H1 (cell line): Measurements from ENCODE around the gene EFCAB13. TPM values are rescaled to one million over a fixed set of nuclear protein-coding genes. Genes with fewer than 3 reads are reported as not detected.

Experiments
- CTCF ChIP-seq, 3 experiments: IDR thresholded peaks; 1 replicate in 2 of 3; 2 replicates in 1 of 3; pipeline versions ENCODE4 v1.5.1 to v1.6.1; 2011; ENCODE audit warnings: low read length in 3 of 3, mild to moderate bottlenecking in 3 of 3, inconsistent platforms in 2 of 3, low read depth in 1 of 3, moderate library complexity in 1 of 3; ENCODE audit not compliant: insufficient read depth in 1 of 3; ENCODE audit errors: control extremely low read depth in 1 of 3
- RFX5 ChIP-seq: IDR thresholded peaks from 2 replicates; pipeline ENCODE4 v1.6.1; 2011; ENCODE audit warnings: low read depth, low read length, improper control_type of control experiment, borderline replicate concordance
- SIX5 ChIP-seq: IDR thresholded peaks from 2 replicates; pipeline ENCODE4 v1.6.1; 2011; ENCODE audit warnings: mild to moderate bottlenecking, low read depth, low read length
- ZNF274 ChIP-seq: IDR thresholded peaks from 2 replicates; pipeline ENCODE4 v1.7.0; 2012; ENCODE audit warnings: low read length, borderline replicate concordance; ENCODE audit errors: extremely low read depth
- polyA plus RNA-seq, 7 experiments: library from polyadenylated mRNA; depleted of rRNA in 3 of 7; stranded (reverse) in 5 of 7; unstranded in 2 of 7; fragments of >200 nt in 5 of 7; fragments of 200-250 nt in 2 of 7; gene quantifications; 1 replicate in 5 of 7; 2 replicates in 1 of 7; 4 replicates in 1 of 7; pipeline versions ENCODE4 v1.2.1 to v1.2.3, GENCODE V29; 2011 to 2013; ENCODE audit warnings: missing spikeins in 2 of 7, mixed read lengths in 2 of 7
- total RNA-seq: library from RNA; stranded (reverse); fragmentation: NEBNext Ultra II Directional; extraction: Animal tissue kit (Norgen Biotek cat#: 25700); gene quantifications from 2 replicates; pipeline ENCODE4 v1.2.1, GENCODE V29; 2021

EFCAB13 gene
- total and polyA plus RNA-seq, 2 of the 8 experiments (the other 6 are each of a cell fraction or from before 2014, with no cell fraction given), result 0.12 to 2.0 TPM

GRCh38 chr17:47320879-47321502 is 2.8 kb upstream of the EFCAB13 start (continued):
- TF ChIP-seq ZNF274, result no peak
- TF ChIP-seq CTCF (IDR thresholded peaks at IDR 0.05; ENCODE audit: control extremely low read depth in 1 of 3, insufficient read depth in 1 of 3, low read depth in 1 of 3, low read length in 3 of 3), result no peak
- no peak for TF ChIP-seq SIX5
- TF ChIP-seq RFX5, result no peak
